Stimulated activated naive B cell treated with anti-CD40 and anti-IgM and Interleukin-4, amounts not matched to agents 10 μg/mL and 1 μg/mL and 100 μg/mL, for 72 hours (primary cell): ENCODE measurements around the gene DAO.

Experiments used
- ATAC-seq, 2 donors: fragments of 150-1000 bp; cut with Tn5 transposase; replicated peaks; 2 replicates each; pipeline ENCODE4 v1.10.0; 2021; ENCODE audit warnings: moderate library complexity in 1 of 2
- DNase-seq: peaks from one replicate; pipeline ENCODE4 v3.0.0; 2021
- H3K27ac Mint-ChIP-seq: one replicate; pipeline ENCODE4 v1.8.0; 2022; ENCODE audit warnings: mild to moderate bottlenecking, mixed read lengths
- H3K27me3 Mint-ChIP-seq, 2 donors: one replicate each; pipeline ENCODE4 v1.8.0; 2022; ENCODE audit warnings: mixed read lengths in 2 of 2
- H3K36me3 Mint-ChIP-seq, 2 donors: one replicate each; pipeline ENCODE4 v1.8.0; 2022; ENCODE audit warnings: mixed read lengths in 2 of 2, mild to moderate bottlenecking in 1 of 2
- H3K4me1 Mint-ChIP-seq, 2 donors: one replicate each; pipeline ENCODE4 v1.8.0; 2022; ENCODE audit warnings: mixed read lengths in 2 of 2, mild to moderate bottlenecking in 1 of 2
- H3K4me3 Mint-ChIP-seq, 2 donors: one replicate each; pipeline ENCODE4 v1.8.0; 2022; ENCODE audit warnings: mild to moderate bottlenecking in 2 of 2, mixed read lengths in 2 of 2, moderate library complexity in 1 of 2
- H3K9me3 Mint-ChIP-seq, 2 donors: one replicate each; pipeline ENCODE4 v1.8.0; 2022; ENCODE audit warnings: mixed read lengths in 2 of 2, mild to moderate bottlenecking in 1 of 2

DAO gene

GRCh38 chr12:108879615-108880254 is at the start of gene DAO:
TSS of gene DAO (plus strand) at chr12:108880092. CDS start at chr12:108885007, 4,915 bp downstream.
- no peak within 1 kb of the TSS for H3K4me3 Mint-ChIP-seq
- H3K36me3 Mint-ChIP-seq, result no peaks in the 10 kb centered on the region
- ATAC-seq (no peak), DNase-seq (no peak)
- no peaks in the 10 kb centered on the region for H3K9me3 Mint-ChIP-seq
- no peak within 1 kb of the TSS for H3K27ac Mint-ChIP-seq
- H3K4me1 Mint-ChIP-seq, result peaks cover 0 to 2% of the 10 kb centered on the region in 2 donors
- peaks cover 4 to 11% of the 10 kb centered on the region in 2 donors for H3K27me3 Mint-ChIP-seq

- Mint-ChIP-seq H3K27me3 (no peaks in the 10 kb centered on the region), H3K36me3 (peaks cover 32 to 52% of the 10 kb centered on the region in 2 donors), H3K9me3 (no peaks in the 10 kb centered on the region), H3K4me1 (peaks cover 11 to 23% of the 10 kb centered on the region in 2 donors), H3K27ac (peak overlapping the region; percentile 32), H3K4me3 (no peak overlapping the region)
- peak; percentile 68 to 77 for ATAC-seq
- DNase-seq, result no peak
Measured at GRCh38 chr12:108831309-108831991, 48.4 kb upstream of the DAO start.

- no peak overlapping the region for H3K27ac Mint-ChIP-seq
- H3K4me3 Mint-ChIP-seq, result no peak overlapping the region
- DNase-seq, result no peak
- no peaks in the 10 kb centered on the region for H3K9me3 Mint-ChIP-seq
- H3K4me1 Mint-ChIP-seq, result peaks cover 5 to 18% of the 10 kb centered on the region in 2 donors
- no peaks in the 10 kb centered on the region for H3K27me3 Mint-ChIP-seq
- peaks cover 34 to 53% of the 10 kb centered on the region in 2 donors for H3K36me3 Mint-ChIP-seq
- no peak for ATAC-seq
Measured at GRCh38 chr12:108832208-108832607, 47.7 kb upstream of the DAO start.

GRCh38 chr12:108832730-108833354 is 47.0 kb upstream of the DAO start:
- DNase-seq (no peak), ATAC-seq (no peak)
- Mint-ChIP-seq H3K9me3 (no peaks in the 10 kb centered on the region), H3K27ac (no peak overlapping the region), H3K4me1 (peaks cover 6 to 18% of the 10 kb centered on the region in 2 donors), H3K36me3 (peaks cover 35 to 51% of the 10 kb centered on the region in 2 donors), H3K27me3 (no peaks in the 10 kb centered on the region), H3K4me3 (no peak overlapping the region)

GRCh38 chr12:108833355-108833733 is 46.5 kb upstream of the DAO start:
- DNase-seq (no peak), ATAC-seq (no peak)
- H3K27ac Mint-ChIP-seq, result no peak overlapping the region
- no peaks in the 10 kb centered on the region for H3K27me3 Mint-ChIP-seq
- H3K4me1 Mint-ChIP-seq, result peaks cover 10 to 18% of the 10 kb centered on the region in 2 donors
- no peaks in the 10 kb centered on the region for H3K9me3 Mint-ChIP-seq
- peaks cover 39 to 55% of the 10 kb centered on the region in 2 donors for H3K36me3 Mint-ChIP-seq
- no peak overlapping the region for H3K4me3 Mint-ChIP-seq

GRCh38 chr12:108833757-108834472 is 46.0 kb upstream of the DAO start:
- H3K36me3 Mint-ChIP-seq, result peaks cover 42 to 56% of the 10 kb centered on the region in 2 donors
- H3K9me3 Mint-ChIP-seq, result no peaks in the 10 kb centered on the region

GRCh38 chr12:108835860-108836634 is 43.8 kb upstream of the DAO start:
- Mint-ChIP-seq H3K27me3 (no peaks in the 10 kb centered on the region), H3K4me1 (peaks cover 22 to 31% of the 10 kb centered on the region in 2 donors), H3K9me3 (no peaks in the 10 kb centered on the region), H3K36me3 (peaks cover 38 to 54% of the 10 kb centered on the region in 2 donors), H3K4me3 (no peak overlapping the region), H3K27ac (no peak overlapping the region)
- DNase-seq, result no peak
- no peak for ATAC-seq

More at GRCh38 chr12:108833757-108834472, 46.0 kb upstream of the DAO start:
- Mint-ChIP-seq H3K27ac (no peak overlapping the region), H3K27me3 (no peaks in the 10 kb centered on the region), H3K4me3 (no peak overlapping the region), H3K4me1 (peaks cover 16 to 20% of the 10 kb centered on the region in 2 donors)
- ATAC-seq (no peak), DNase-seq (no peak)

- Mint-ChIP-seq H3K27me3 (no peaks in the 10 kb centered on the region), H3K4me3 (no peak overlapping the region), H3K9me3 (no peaks in the 10 kb centered on the region), H3K27ac (no peak overlapping the region), H3K36me3 (peaks cover 31 to 49% of the 10 kb centered on the region in 2 donors), H3K4me1 (peaks cover 20 to 31% of the 10 kb centered on the region in 2 donors)
- ATAC-seq (no peak), DNase-seq (no peak)
Measured at GRCh38 chr12:108837239-108837638, 42.7 kb upstream of the DAO start.

- H3K9me3 Mint-ChIP-seq, result no peaks in the 10 kb centered on the region
- no peaks in the 10 kb centered on the region for H3K27me3 Mint-ChIP-seq
- no peak for DNase-seq
- H3K27ac Mint-ChIP-seq, result peak overlapping the region; percentile 92
- H3K4me1 Mint-ChIP-seq, result peaks cover 18 to 31% of the 10 kb centered on the region in 2 donors
- no peak overlapping the region for H3K4me3 Mint-ChIP-seq
- peaks cover 30 to 48% of the 10 kb centered on the region in 2 donors for H3K36me3 Mint-ChIP-seq
- no peak for ATAC-seq
Measured at GRCh38 chr12:108837680-108838079, 42.2 kb upstream of the DAO start.

GRCh38 chr12:108838194-108839017 is 41.5 kb upstream of the DAO start:
- Mint-ChIP-seq H3K36me3 (peaks cover 28 to 45% of the 10 kb centered on the region in 2 donors), H3K4me1 (peaks cover 18 to 31% of the 10 kb centered on the region in 2 donors), H3K9me3 (no peaks in the 10 kb centered on the region), H3K4me3 (peak overlapping the region; percentile 50 to 78), H3K27me3 (no peaks in the 10 kb centered on the region), H3K27ac (peak overlapping the region; percentile 92)
- ATAC-seq (peak; percentile 98), DNase-seq (peak; percentile 65)

GRCh38 chr12:108839018-108839889 is 40.6 kb upstream of the DAO start:
- no peaks in the 10 kb centered on the region for H3K9me3 Mint-ChIP-seq
- DNase-seq (no peak), ATAC-seq (no peak)
- H3K4me1 Mint-ChIP-seq, result peaks cover 18 to 31% of the 10 kb centered on the region in 2 donors
- H3K36me3 Mint-ChIP-seq, result peaks cover 28 to 41% of the 10 kb centered on the region in 2 donors
- peak overlapping the region; percentile 92 for H3K27ac Mint-ChIP-seq
- H3K27me3 Mint-ChIP-seq, result no peaks in the 10 kb centered on the region
- H3K4me3 Mint-ChIP-seq, result peak overlapping the region; percentile 50 to 62

- no peaks in the 10 kb centered on the region for H3K27me3 Mint-ChIP-seq
- no peak for DNase-seq
- no peaks in the 10 kb centered on the region for H3K9me3 Mint-ChIP-seq
- H3K4me1 Mint-ChIP-seq, result peaks cover 18 to 31% of the 10 kb centered on the region in 2 donors
- H3K4me3 Mint-ChIP-seq, result no peak overlapping the region
- H3K27ac Mint-ChIP-seq, result peak overlapping the region; percentile 25
- H3K36me3 Mint-ChIP-seq, result peaks cover 24 to 40% of the 10 kb centered on the region in 2 donors
- ATAC-seq, result no peak
Measured at GRCh38 chr12:108839890-108840230, 40.0 kb upstream of the DAO start.
